MM.1S (cell line): ENCODE measurements around the gene NTM.

Source experiments
- CTCF ChIP-seq: fragments of 300-600 bp; sonication (generic); IDR thresholded peaks from 2 replicates; pipeline ENCODE4 v1.5.1; 2016; ENCODE audit warnings: antibody characterized with exemption, low read length, mixed read lengths
- EZH2 ChIP-seq: fragments of 300-600 bp; sonication (generic); optimal IDR thresholded peaks from 2 replicates; pipeline ENCODE3; 2017; ENCODE audit warnings: low read depth, mild to moderate bottlenecking, antibody characterized with exemption, low read length, mixed read lengths
- EZH2phosphoT487 ChIP-seq: fragments of 300-600 bp; sonication (generic); IDR thresholded peaks from 2 replicates; pipeline ENCODE4 v1.6.1; 2018; ENCODE audit warnings: antibody characterized with exemption, low read length

GRCh38 chr11:131924001-131924400, 553.6 kb downstream of the NTM start:
- TF ChIP-seq CTCF (no peak), EZH2 (no peak), EZH2phosphoT487 (no peak)
